GM12874 (cell line): ENCODE results near the gene SYNGAP1.
A peak's percentile ranks its signal among the peaks of the same experiment; 100 is the strongest.

ENCODE experiments used
- CTCF ChIP-seq: IDR thresholded peaks from 2 replicates; pipeline ENCODE4 v1.5.1; 2011; ENCODE audit warnings: low read depth, mild to moderate bottlenecking, control low read depth, low read length, moderate library complexity; ENCODE audit not compliant: insufficient read depth

Gene SYNGAP1

GRCh38 chr6:33416386-33417127 lies 3.3 kb upstream of the SYNGAP1 start:
- TF ChIP-seq CTCF, result no peak

- no peak for TF ChIP-seq CTCF
Measured at GRCh38 chr6:33417128-33417902, 2.5 kb upstream of the SYNGAP1 start.

GRCh38 chr6:33417903-33418689 lies 1.8 kb upstream of the SYNGAP1 start, which contains the start of gene CUTA:
TSS of gene CUTA (minus strand) at chr6:33418107. CDS start at chr6:33418000, 107 bp downstream.
- peak; percentile 48 for TF ChIP-seq CTCF

GRCh38 chr6:33418690-33419291 lies 1.1 kb upstream of the SYNGAP1 start:
- no peak for TF ChIP-seq CTCF

GRCh38 chr6:33420491-33421343 lies 852 bp downstream of the SYNGAP1 start:
- TF ChIP-seq CTCF, result no peak

GRCh38 chr6:33421344-33421643 lies 1.4 kb downstream of the SYNGAP1 start:
- no peak for TF ChIP-seq CTCF
